ENCODE results near the gene LARP4. TPM values are rescaled to one million over a fixed set of nuclear protein-coding genes. Genes with fewer than 3 reads are reported as not detected.
"Not testable (repeated sequence)": the region's sequence is repeated elsewhere in the genome, so short reads cannot be mapped to it uniquely, and the experiment has no call there.

The LARP4 gene
- total RNA-seq, 2 experiments from 2014 or later: 32.9 to 84.1 TPM

DNA sequence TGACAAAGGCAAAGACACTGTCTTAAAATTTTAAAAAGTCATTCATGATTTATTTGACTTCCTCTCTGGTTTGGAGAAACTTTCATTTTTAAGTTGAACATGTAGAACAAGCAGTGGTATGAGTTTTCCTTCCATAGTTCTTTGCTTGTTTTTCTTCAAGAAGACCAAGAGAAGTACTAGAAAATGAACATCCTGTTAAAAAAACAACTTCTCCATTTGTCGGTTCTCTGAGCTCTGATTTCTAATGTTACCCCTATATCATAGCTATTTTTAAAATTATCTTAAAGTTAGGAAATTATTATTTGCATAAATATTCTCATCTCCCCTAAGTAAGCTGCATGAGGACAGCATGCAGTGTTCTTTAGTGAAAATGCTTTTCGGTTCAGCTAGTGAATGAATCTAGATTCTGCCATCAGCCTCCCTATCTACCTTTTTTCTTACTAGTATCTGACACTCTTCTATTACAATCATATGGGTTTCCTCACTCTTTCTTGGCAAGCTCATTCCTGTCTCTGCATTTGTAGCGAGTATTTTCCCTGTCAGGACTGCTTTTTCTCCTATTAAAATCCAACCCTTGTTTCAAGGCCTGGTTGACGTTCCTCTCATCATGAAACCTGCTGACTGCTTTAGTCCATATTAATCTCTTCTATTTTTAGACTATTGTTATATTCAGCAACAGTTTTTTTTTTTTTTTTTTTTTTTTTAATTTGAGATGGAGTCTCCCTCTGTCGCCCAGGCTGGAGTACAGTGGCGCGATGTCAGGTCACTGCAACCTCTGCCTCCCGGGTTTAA, 119.9 kb downstream of the LARP4 start:
- TF ChIP-seq EZH2phosphoT487 (IDR thresholded peaks at IDR 0.05; ENCODE audit: borderline replicate concordance, low read depth, low read length): no peak
- no peak for TF ChIP-seq CTCF (conservative IDR thresholded peaks at IDR 0.05; ENCODE audit: low read length)
- no peak for DNase-seq (ENCODE audit: low spot score)
- Histone ChIP-seq H2AFZ (ENCODE audit: low read length) (no peak overlapping the region), H3K79me2 (ENCODE audit: insufficient read depth, low read depth, low read length) (peaks cover 52% of the 10 kb centered on the region; the same call in 1 of the 2 replicates), H3K4me1 (ENCODE audit: insufficient read depth, low read length, poor library complexity, severe bottlenecking) (peaks cover 34% of the 10 kb centered on the region), H3K9me3 (ENCODE audit: low read length) (peaks cover 6% of the 10 kb centered on the region; the same call in 1 of the 2 replicates), H3K4me3 (ENCODE audit: low read depth, low read length, poor library complexity, severe bottlenecking) (no peak overlapping the region), H3K36me3 (ENCODE audit: insufficient read depth, low read length) (peaks cover 26% of the 10 kb centered on the region), H3K4me2 (ENCODE audit: low read length) (peak overlapping the region; percentile 14; the same call in 1 of the 2 replicates), H3K27ac (ENCODE audit: low read depth, low read length, poor library complexity, severe bottlenecking) (peak overlapping the region; percentile 17), H4K20me1 (ENCODE audit: insufficient read depth, low read length) (no peaks in the 10 kb centered on the region), H3K9me2 (ENCODE audit: insufficient read depth, low read length) (no peaks in the 10 kb centered on the region)
- CTCF ChIA-PET (ENCODE audit: unreplicated experiment): no interaction called here
- POLR2A ChIA-PET: interaction anchor here (0.5 to 2.2 kb wide), 7 partner anchors 12 to 1603 kb away, joined by 3 to 10 read pairs (median 3); partner anchors contain the start of genes ATF1 and DIP2B
- BruUV-seq (replicated peaks): no TSS peak
- intact Hi-C loops (cut with micrococcal nuclease; ENCODE audit: unreplicated experiment): no loop called here

- H4K20me1 ChIP-seq (ENCODE audit: insufficient read depth, low read length); H3K4me2 ChIP-seq (ENCODE audit: low read length); H3K27ac ChIP-seq (ENCODE audit: low read depth, low read length, poor library complexity, severe bottlenecking); CTCF ChIA-PET (ENCODE audit: unreplicated experiment); H2AFZ ChIP-seq (ENCODE audit: low read length); H3K9me3 ChIP-seq (ENCODE audit: low read length); DNase-seq (ENCODE audit: low spot score); intact Hi-C loops (cut with micrococcal nuclease; ENCODE audit: unreplicated experiment); H3K9me2 ChIP-seq (ENCODE audit: insufficient read depth, low read length); H3K4me3 ChIP-seq (ENCODE audit: low read depth, low read length, poor library complexity, severe bottlenecking); BruUV-seq (replicated peaks): not testable (repeated sequence)
- Histone ChIP-seq H3K79me2 (ENCODE audit: insufficient read depth, low read depth, low read length) (peaks cover 43% of the 10 kb centered on the region; the same call in 1 of the 2 replicates), H3K4me1 (ENCODE audit: insufficient read depth, low read length, poor library complexity, severe bottlenecking) (peaks cover 29% of the 10 kb centered on the region), H3K36me3 (ENCODE audit: insufficient read depth, low read length) (peaks cover 22% of the 10 kb centered on the region)
- POLR2A ChIA-PET: interaction anchor here (0.7 to 0.9 kb wide), 2 partner anchors 13 to 1492 kb away, joined by 3 to 4 read pairs; no protein-coding TSS in a partner anchor
Observed at GRCh38 chr12:50521781-50522180, 121.1 kb downstream of the LARP4 start.

DNA sequence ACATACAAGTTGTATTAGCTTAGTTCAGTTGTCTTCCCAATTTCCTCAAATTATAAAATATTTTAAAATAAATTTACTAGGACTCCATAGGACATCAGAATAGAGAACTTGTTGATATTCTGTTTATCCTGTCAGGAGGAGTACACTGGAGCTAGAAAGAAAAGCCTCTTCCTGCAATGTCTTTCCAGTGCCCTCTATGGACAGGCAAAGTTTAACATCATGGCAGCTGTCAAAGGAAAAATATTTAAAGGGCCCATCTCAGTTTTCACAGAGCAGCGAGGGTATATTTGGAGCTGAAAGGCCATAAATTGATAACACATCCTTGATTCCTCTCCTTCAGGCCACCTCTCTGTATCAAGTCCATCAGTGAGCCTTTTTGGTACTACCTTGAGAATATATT, 123.1 kb downstream of the LARP4 start:
- H3K27ac ChIP-seq (ENCODE audit: low read depth, low read length, poor library complexity, severe bottlenecking): no peak overlapping the region
- BruUV-seq (replicated peaks): no TSS peak
- peaks cover 6% of the 10 kb centered on the region; the same call in 1 of the 2 replicates for H3K9me3 ChIP-seq (ENCODE audit: low read length)
- no peak overlapping the region for H2AFZ ChIP-seq (ENCODE audit: low read length)
- no peak overlapping the region for H3K4me2 ChIP-seq (ENCODE audit: low read length)
- intact Hi-C loops (cut with micrococcal nuclease; ENCODE audit: unreplicated experiment): no loop called here
- H3K4me3 ChIP-seq (ENCODE audit: low read depth, low read length, poor library complexity, severe bottlenecking): no peak overlapping the region
- no peak for DNase-seq (ENCODE audit: low spot score)
- no peaks in the 10 kb centered on the region for H4K20me1 ChIP-seq (ENCODE audit: insufficient read depth, low read length)
- H3K4me1 ChIP-seq (ENCODE audit: insufficient read depth, low read length, poor library complexity, severe bottlenecking): peaks cover 17% of the 10 kb centered on the region
- CTCF ChIA-PET (ENCODE audit: unreplicated experiment): interaction anchor here (0.6 kb wide), 1 partner anchor 19 kb away, joined by 3 read pairs; the partner anchor contains the start of gene DIP2B
- no peaks in the 10 kb centered on the region for H3K9me2 ChIP-seq (ENCODE audit: insufficient read depth, low read length)
- TF ChIP-seq EZH2phosphoT487 (IDR thresholded peaks at IDR 0.05; ENCODE audit: borderline replicate concordance, low read depth, low read length) (no peak), CTCF (conservative IDR thresholded peaks at IDR 0.05; ENCODE audit: low read length) (no peak)
- H3K36me3 ChIP-seq (ENCODE audit: insufficient read depth, low read length): peaks cover 22% of the 10 kb centered on the region
- POLR2A ChIA-PET: interaction anchor here (0.5 to 1.8 kb wide), 3 partner anchors 13 to 17 kb away, joined by 3 to 4 read pairs (median 3); no protein-coding TSS in a partner anchor
- H3K79me2 ChIP-seq (ENCODE audit: insufficient read depth, low read depth, low read length): peaks cover 29% of the 10 kb centered on the region; the same call in 1 of the 2 replicates
